Measurements from ENCODE around the gene KRT80. TPM values are rescaled to one million over a fixed set of nuclear protein-coding genes. Genes with fewer than 3 reads are reported as not detected.

Gene KRT80
- polyA plus RNA-seq, 3 donors, result 0.18 to 0.52 (median 0.37) TPM

GRCh38 chr12:52151153-52151836, 40.5 kb downstream of the KRT80 start:
- H3K9me3 ChIP-seq (replicated peaks in 1 of 2; ENCODE audit: control insufficient read depth in 1 of 2, insufficient read depth in 1 of 2, low read length in 2 of 2), result no peaks in the 10 kb centered on the region
- H3K36me3 ChIP-seq (replicated peaks in 1 of 2; ENCODE audit: control insufficient read depth in 1 of 2, insufficient read depth in 2 of 2, low read length in 2 of 2), result no peaks in the 10 kb centered on the region
- Mint-ChIP-seq H3K27ac (peak overlapping the region in 1 of 7 donors; percentile 4), H3K4me3 (peak overlapping the region in 1 of 2 donors; percentile 67), H3K27me3 (ENCODE audit: low read depth in 3 of 3) (peaks cover 18 to 25% (median 19%) of the 10 kb centered on the region in 3 donors), H3K36me3 (peaks cover 2 to 3% of the 10 kb centered on the region in 2 donors), H3K4me1 (peaks cover 17% of the 10 kb centered on the region), H3K9me3 (no peaks in the 10 kb centered on the region)
- peaks cover 8 to 31% of the 10 kb centered on the region in 2 donors for H3K4me1 ChIP-seq (ENCODE audit: control insufficient read depth in 1 of 2, insufficient read depth in 2 of 2, low read length in 2 of 2)
- no peaks in the 10 kb centered on the region for H3K79me2 ChIP-seq (ENCODE audit: insufficient read depth, low read length)
- intact Hi-C loops (cut with micrococcal nuclease), result loop anchor here in 1 of 2 donors (10.0 kb wide), 1 partner anchor 724 kb away; no protein-coding TSS in a partner anchor
- H3K9ac ChIP-seq (ENCODE audit: insufficient read depth, low read length, poor library complexity, severe bottlenecking), result no peak overlapping the region
- no peak overlapping the region for H3K4me3 ChIP-seq (replicated peaks in 1 of 3; ENCODE audit: low read depth in 2 of 3, low read length in 3 of 3)
- WGBS (ENCODE audit: insufficient coverage), result 93% methylated on average over 8 of the region's 10 CpGs
- no peak overlapping the region for H3K27ac ChIP-seq (ENCODE audit: low read depth in 1 of 2, low read length in 2 of 2)
- no peak for TF ChIP-seq CTCF (IDR thresholded peaks at IDR 0.05)
- no peaks in the 10 kb centered on the region for H4K20me1 ChIP-seq (ENCODE audit: insufficient read depth, low read length)
- H3K27me3 ChIP-seq (ENCODE audit: control insufficient read depth in 2 of 2, insufficient read depth in 2 of 2, low read length in 2 of 2), result peaks cover 0 to 13% of the 10 kb centered on the region in 2 donors
- no peak for DNase-seq
- no peak overlapping the region for H2AFZ ChIP-seq (ENCODE audit: insufficient read depth, low read depth, low read length, poor library complexity, severe bottlenecking)
- no peak overlapping the region for H3K4me2 ChIP-seq (replicated peaks; ENCODE audit: extremely low read depth, low read length, poor library complexity, severe bottlenecking)

- no peak for TF ChIP-seq CTCF (IDR thresholded peaks at IDR 0.05)
- Mint-ChIP-seq H3K27ac (peak overlapping the region in 1 of 7 donors; percentile 85), H3K4me3 (no peak overlapping the region), H3K9me3 (no peaks in the 10 kb centered on the region), H3K36me3 (peaks cover 2 to 3% of the 10 kb centered on the region in 2 donors), H3K4me1 (peaks cover 17% of the 10 kb centered on the region), H3K27me3 (ENCODE audit: low read depth in 3 of 3) (peaks cover 14 to 23% (median 17%) of the 10 kb centered on the region in 3 donors)
- intact Hi-C loops (cut with micrococcal nuclease), result loop anchor here in 1 of 2 donors (10.0 kb wide), 1 partner anchor 725 kb away; no protein-coding TSS in a partner anchor
- 96% methylated on average over 5 of the region's 5 CpGs for WGBS (ENCODE audit: insufficient coverage)
- Histone ChIP-seq H3K27ac (ENCODE audit: low read depth in 1 of 2, low read length in 2 of 2) (no peak overlapping the region), H3K79me2 (ENCODE audit: insufficient read depth, low read length) (no peaks in the 10 kb centered on the region), H4K20me1 (ENCODE audit: insufficient read depth, low read length) (no peaks in the 10 kb centered on the region), H2AFZ (ENCODE audit: insufficient read depth, low read depth, low read length, poor library complexity, severe bottlenecking) (no peak overlapping the region), H3K9me3 (replicated peaks in 1 of 2; ENCODE audit: control insufficient read depth in 1 of 2, insufficient read depth in 1 of 2, low read length in 2 of 2) (no peaks in the 10 kb centered on the region), H3K4me2 (replicated peaks; ENCODE audit: extremely low read depth, low read length, poor library complexity, severe bottlenecking) (no peak overlapping the region), H3K27me3 (ENCODE audit: control insufficient read depth in 2 of 2, insufficient read depth in 2 of 2, low read length in 2 of 2) (peaks cover 0 to 13% of the 10 kb centered on the region in 2 donors), H3K4me3 (replicated peaks in 1 of 3; ENCODE audit: low read depth in 2 of 3, low read length in 3 of 3) (no peak overlapping the region), H3K36me3 (replicated peaks in 1 of 2; ENCODE audit: control insufficient read depth in 1 of 2, insufficient read depth in 2 of 2, low read length in 2 of 2) (no peaks in the 10 kb centered on the region), H3K4me1 (ENCODE audit: control insufficient read depth in 1 of 2, insufficient read depth in 2 of 2, low read length in 2 of 2) (peaks cover 8 to 31% of the 10 kb centered on the region in 2 donors), H3K9ac (ENCODE audit: insufficient read depth, low read length, poor library complexity, severe bottlenecking) (no peak overlapping the region)
- no peak for DNase-seq
Measured at GRCh38 chr12:52149651-52150241, 42.1 kb downstream of the KRT80 start.
